ENCODE measurements around the gene TUBA4B. TPM values are rescaled to one million over a fixed set of nuclear protein-coding genes. Genes with fewer than 3 reads are reported as not detected.
"Not testable (repeated sequence)": the region's sequence is repeated elsewhere in the genome, so short reads cannot be mapped to it uniquely, and the experiment has no call there.

Gene TUBA4B
- total RNA-seq, 1 experiment from 2014 or later, result 0.08 TPM

DNA sequence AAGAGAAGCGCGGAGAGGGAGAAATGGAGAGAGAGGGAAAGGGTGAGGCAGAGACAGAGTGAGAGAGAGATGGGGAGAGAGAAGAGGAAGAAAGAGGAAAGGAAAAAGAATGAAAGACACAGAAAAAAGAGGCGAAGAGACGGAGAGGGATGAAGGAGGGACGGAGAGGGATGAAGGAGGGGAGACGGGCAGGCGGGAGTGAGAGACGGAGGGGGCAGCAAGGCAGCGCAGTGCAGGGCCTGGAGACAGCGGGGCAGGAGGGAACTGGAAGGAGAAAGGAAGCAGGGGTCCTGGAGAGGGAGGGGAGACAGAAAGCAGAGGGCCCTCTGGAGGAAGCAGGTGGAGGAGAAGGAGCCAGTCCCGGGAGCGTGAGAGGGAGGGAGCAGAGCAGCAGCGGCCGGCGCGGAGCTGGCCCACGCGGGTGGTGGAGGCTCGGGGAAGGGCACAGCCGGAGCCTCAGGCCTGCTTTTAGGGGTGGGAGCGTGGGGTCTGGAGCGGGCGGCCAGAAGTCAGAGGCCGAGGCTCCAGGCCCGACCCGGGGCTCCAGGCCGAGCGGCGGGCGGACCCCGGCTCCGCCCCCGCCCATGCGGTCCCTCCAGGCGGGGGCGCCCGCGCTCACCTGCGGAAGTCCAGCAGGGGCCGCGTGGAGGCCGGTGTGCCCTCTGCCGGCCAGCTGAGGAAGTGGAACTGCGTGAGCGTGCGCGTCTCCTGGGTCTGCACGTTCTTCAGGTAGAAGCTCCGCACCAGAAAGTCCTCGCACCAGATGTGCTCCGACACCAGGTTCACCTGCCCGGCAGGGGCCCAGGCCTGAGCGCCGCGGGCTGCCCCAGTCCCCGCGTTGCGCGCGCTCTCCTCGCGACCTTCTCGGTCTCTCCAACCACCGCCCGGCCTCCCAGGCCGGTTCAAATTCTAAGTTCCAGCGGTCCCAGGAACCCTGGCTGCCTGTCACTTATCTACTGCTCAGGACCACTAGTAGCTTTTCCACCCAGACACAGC, 41.6 kb downstream of the TUBA4B start:
- DNase-seq, result peak; percentile 70 to 83
- Histone ChIP-seq H3K36me3 (no peaks in the 10 kb centered on the region), H3K27ac (peak overlapping the region; percentile 12; the same call in 1 of the 2 replicates), H3K9me3 (replicated peaks) (no peaks in the 10 kb centered on the region), H3K4me3 (peak overlapping the region; percentile 67), H3K4me1 (peaks cover 8% of the 10 kb centered on the region), H3K27me3 (peaks cover 17% of the 10 kb centered on the region)

GRCh38 chr2:219296142-219296541, 43.1 kb downstream of the TUBA4B start:
- Histone ChIP-seq H3K4me1 (peaks cover 8% of the 10 kb centered on the region), H3K9me3 (replicated peaks) (no peaks in the 10 kb centered on the region), H3K4me3 (no peak overlapping the region), H3K27me3 (peaks cover 22% of the 10 kb centered on the region), H3K36me3 (no peaks in the 10 kb centered on the region), H3K27ac (no peak overlapping the region)
- DNase-seq, result no peak

- peaks cover 23% of the 10 kb centered on the region for H3K27me3 ChIP-seq
- DNase-seq, result no peak
- H3K4me1 ChIP-seq, result peaks cover 8% of the 10 kb centered on the region
- no peaks in the 10 kb centered on the region for H3K36me3 ChIP-seq
- H3K4me3 ChIP-seq, result no peak overlapping the region
- H3K9me3 ChIP-seq (replicated peaks), result no peaks in the 10 kb centered on the region
- no peak overlapping the region for H3K27ac ChIP-seq
These were observed 43.8 kb downstream of the TUBA4B start for GRCh38 chr2:219296631-219297391.

- peaks cover 8% of the 10 kb centered on the region for H3K4me1 ChIP-seq
- H3K4me3 ChIP-seq, result no peak overlapping the region
- DNase-seq, result no peak
- H3K36me3 ChIP-seq, result no peaks in the 10 kb centered on the region
- no peak overlapping the region for H3K27ac ChIP-seq
- H3K9me3 ChIP-seq (replicated peaks), result no peaks in the 10 kb centered on the region
- peaks cover 23% of the 10 kb centered on the region for H3K27me3 ChIP-seq
These were observed 44.9 kb downstream of the TUBA4B start for GRCh38 chr2:219297766-219298456.

DNA sequence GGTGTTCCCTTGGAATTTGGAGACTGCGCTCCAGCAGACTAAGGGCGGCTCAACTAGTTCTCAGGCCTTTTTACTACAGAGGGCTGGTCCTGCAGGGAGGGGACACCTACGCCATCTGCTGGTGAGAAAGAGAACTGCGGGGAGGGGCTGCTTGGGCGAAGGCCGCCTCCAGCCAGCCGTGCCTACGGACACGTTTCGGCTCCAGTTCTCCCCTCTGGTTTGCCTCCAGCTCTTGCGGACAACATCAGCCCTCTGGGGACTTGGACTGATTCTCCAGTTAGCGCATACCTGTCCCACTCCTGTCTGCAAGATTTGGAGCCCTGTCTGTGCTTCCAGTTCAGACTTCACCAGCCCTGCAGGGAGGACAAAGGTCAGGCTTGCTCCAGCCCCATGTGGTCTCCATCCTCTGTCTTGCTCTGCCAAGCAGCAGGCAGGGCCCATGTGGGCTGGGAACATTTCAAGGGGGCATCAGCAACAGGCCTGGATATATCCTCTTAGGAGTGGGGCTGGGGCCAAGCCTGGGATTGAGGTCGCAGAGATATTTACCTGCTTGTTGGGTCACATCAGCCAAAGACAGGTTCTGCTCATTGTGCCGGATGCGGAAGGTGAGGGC, 45.8 kb downstream of the TUBA4B start:
- H3K36me3 ChIP-seq, result no peaks in the 10 kb centered on the region
- no peaks in the 10 kb centered on the region for H3K9me3 ChIP-seq (replicated peaks)
- H3K4me1 ChIP-seq, result peaks cover 5% of the 10 kb centered on the region
- H3K4me3 ChIP-seq, result no peak overlapping the region
- peak; percentile 75 to 86 for DNase-seq
- H3K27ac ChIP-seq, result no peak overlapping the region
- peaks cover 23% of the 10 kb centered on the region for H3K27me3 ChIP-seq

- H3K36me3 ChIP-seq, result no peaks in the 10 kb centered on the region
- no peak for DNase-seq
- no peaks in the 10 kb centered on the region for H3K4me1 ChIP-seq
- H3K9me3 ChIP-seq (replicated peaks), result no peaks in the 10 kb centered on the region
- no peak overlapping the region for H3K4me3 ChIP-seq
- peaks cover 23% of the 10 kb centered on the region for H3K27me3 ChIP-seq
- no peak overlapping the region for H3K27ac ChIP-seq
These were observed 46.3 kb downstream of the TUBA4B start for GRCh38 chr2:219299372-219299760.

DNA sequence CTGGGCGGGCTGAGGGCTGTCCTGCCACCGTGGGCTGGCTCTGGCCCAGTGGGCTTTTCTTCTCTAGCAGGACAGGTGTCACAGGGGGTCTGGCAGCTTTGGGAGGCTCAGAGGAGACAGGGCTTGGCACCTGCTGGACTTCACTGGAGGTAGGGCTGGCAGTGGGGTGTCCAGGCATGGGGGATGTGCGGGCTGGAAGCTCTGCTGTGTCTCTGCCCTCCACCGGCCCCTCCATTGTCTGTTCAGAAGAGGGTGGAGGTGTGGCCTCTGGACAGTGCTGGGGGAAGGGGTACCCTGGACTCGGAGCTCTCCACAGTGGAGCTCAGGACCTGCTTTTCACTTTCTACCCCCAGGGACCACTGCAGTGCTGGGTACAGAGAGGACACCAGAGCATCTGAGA, 47.0 kb downstream of the TUBA4B start:
- DNase-seq, result no peak
- H3K4me1 ChIP-seq, result no peaks in the 10 kb centered on the region
- no peaks in the 10 kb centered on the region for H3K36me3 ChIP-seq
- no peak overlapping the region for H3K4me3 ChIP-seq
- H3K27me3 ChIP-seq, result peaks cover 23% of the 10 kb centered on the region
- no peak overlapping the region for H3K27ac ChIP-seq
- H3K9me3 ChIP-seq (replicated peaks), result no peaks in the 10 kb centered on the region

DNA sequence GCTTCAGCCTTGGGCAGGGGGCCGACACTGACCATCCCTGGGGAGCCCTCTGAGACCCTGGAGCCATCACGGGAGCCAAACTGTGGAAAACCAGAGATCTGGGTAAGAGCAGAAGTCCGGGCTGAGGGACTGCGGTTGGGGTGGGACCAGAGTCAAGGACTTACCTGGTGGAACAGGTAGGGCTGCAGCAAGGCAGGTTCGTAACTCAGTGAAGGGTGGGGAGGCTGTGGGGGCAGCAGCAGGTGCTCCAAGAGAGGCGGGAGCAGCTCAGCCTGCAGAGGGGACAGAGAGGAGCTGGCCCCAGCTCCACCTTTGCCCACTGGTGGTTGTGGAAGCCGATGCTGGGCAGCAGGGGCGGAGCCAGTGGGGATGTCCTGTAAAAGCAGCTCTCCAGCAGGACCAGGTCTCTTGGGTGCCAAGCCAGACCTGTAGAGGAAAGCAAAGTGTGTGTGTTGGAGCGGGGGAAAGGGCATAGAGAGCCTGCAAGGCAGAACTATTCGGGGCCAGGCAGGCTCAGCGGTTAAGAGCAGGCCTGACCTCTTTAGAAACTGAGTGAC, 49.4 kb downstream of the TUBA4B start:
- Histone ChIP-seq H3K9me3 (replicated peaks) (no peaks in the 10 kb centered on the region), H3K27ac (no peak overlapping the region), H3K27me3 (peaks cover 23% of the 10 kb centered on the region), H3K4me3 (no peak overlapping the region), H3K36me3 (no peaks in the 10 kb centered on the region), H3K4me1 (no peaks in the 10 kb centered on the region)
- no peak for DNase-seq

GRCh38 chr2:219304223-219304622, 51.2 kb downstream of the TUBA4B start:
- no peak for DNase-seq
- no peak overlapping the region for H3K27ac ChIP-seq
- H3K36me3 ChIP-seq, result no peaks in the 10 kb centered on the region
- no peak overlapping the region for H3K4me3 ChIP-seq
- no peaks in the 10 kb centered on the region for H3K4me1 ChIP-seq
- no peaks in the 10 kb centered on the region for H3K9me3 ChIP-seq (replicated peaks)
- H3K27me3 ChIP-seq, result peaks cover 14% of the 10 kb centered on the region

DNA sequence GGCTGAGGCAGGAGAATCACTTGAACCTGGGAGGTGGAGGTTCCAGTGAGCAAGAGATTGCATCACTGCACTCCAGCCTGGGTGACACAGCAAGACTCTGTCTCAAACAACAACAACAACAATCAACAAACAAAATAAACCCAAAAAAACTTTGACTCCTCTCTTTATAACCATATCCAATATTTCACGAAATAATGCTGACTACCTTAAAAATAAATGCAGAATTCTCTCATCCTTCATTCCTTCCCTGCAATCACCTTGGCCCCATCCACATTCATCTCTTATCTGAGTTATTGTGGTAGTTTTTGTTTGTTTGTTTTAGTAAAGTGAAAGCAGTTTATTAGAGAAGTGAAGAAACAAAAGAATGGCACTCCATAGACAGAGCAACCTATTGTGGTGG, 53.0 kb downstream of the TUBA4B start:
- H3K27me3 ChIP-seq, result peaks cover 5% of the 10 kb centered on the region; the same call in 1 of the 2 replicates
- H3K27ac ChIP-seq, result no peak overlapping the region
- no peaks in the 10 kb centered on the region for H3K36me3 ChIP-seq
- no peak for DNase-seq
- H3K9me3 ChIP-seq (replicated peaks), result no peaks in the 10 kb centered on the region
- no peak overlapping the region for H3K4me3 ChIP-seq
- H3K4me1 ChIP-seq, result no peaks in the 10 kb centered on the region

- no peaks in the 10 kb centered on the region for H3K27me3 ChIP-seq
- DNase-seq, result peak; percentile 63 to 73
- H3K27ac ChIP-seq, result no peak overlapping the region
- no peaks in the 10 kb centered on the region for H3K9me3 ChIP-seq (replicated peaks)
- no peaks in the 10 kb centered on the region for H3K4me1 ChIP-seq
- no peaks in the 10 kb centered on the region for H3K36me3 ChIP-seq
- no peak overlapping the region for H3K4me3 ChIP-seq
These were observed 55.4 kb downstream of the TUBA4B start for GRCh38 chr2:219308142-219309101.

DNA sequence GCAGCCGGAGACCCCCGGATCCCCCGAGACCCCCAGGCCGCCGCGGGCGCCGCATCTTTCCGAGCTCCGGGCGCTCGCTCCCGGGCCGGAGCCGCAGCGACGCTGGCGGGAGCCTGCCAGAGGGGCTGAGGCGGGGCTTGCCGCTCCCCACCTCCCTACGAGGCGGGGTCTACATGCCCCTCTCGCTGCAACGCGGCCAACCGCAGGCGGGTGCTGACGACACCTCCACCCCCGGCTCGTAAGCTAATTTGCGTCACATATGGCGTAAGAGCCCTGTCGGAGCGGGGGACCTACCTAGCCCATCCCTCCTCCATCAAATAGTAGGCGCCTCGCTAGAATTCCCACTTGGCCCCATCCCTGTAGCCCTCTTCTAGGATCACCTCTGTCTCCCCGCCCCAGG, 56.2 kb downstream of the TUBA4B start, which contains the start of gene PTPRN:
Gene PTPRN (minus strand): TSS at position 124 of the 400 bp plus-strand sequence. CDS start 69 bp downstream, at position 55.
- H3K9me3 ChIP-seq (replicated peaks), result no peaks in the 10 kb centered on the region
- no peaks in the 10 kb centered on the region for H3K36me3 ChIP-seq
- no peaks in the 10 kb centered on the region for H3K27me3 ChIP-seq
- H3K4me3 ChIP-seq, result no peak within 1 kb of the TSS
- no peak within 1 kb of the TSS for H3K27ac ChIP-seq
- no peak for DNase-seq
- no peaks in the 10 kb centered on the region for H3K4me1 ChIP-seq

- H3K27me3 ChIP-seq; H3K9me3 ChIP-seq (replicated peaks); H3K36me3 ChIP-seq; H3K27ac ChIP-seq; DNase-seq; H3K4me3 ChIP-seq; H3K4me1 ChIP-seq: not testable (repeated sequence)
These were observed 59.7 kb downstream of the TUBA4B start for GRCh38 chr2:219312683-219313263.

Measured in SJCRH30 (cell line).